HCT116 (cell line): ENCODE data around the gene PCDHAC2.

Source experiments
- CTCF ChIP-seq, 3 experiments: fragments of 200-600 bp in 1 of 3; sonication (generic) in 1 of 3; IDR thresholded peaks in 2 of 3; conservative IDR thresholded peaks in 1 of 3; 2 replicates each; pipeline ENCODE4 v1.5.1; 2012 to 2017; ENCODE audit warnings: low read depth in 2 of 3, low read length in 2 of 3, antibody characterized with exemption in 1 of 3, borderline replicate concordance in 1 of 3, control low read depth in 1 of 3, mild to moderate bottlenecking in 1 of 3, mixed read lengths in 1 of 3, mixed run types in 1 of 3, moderate library complexity in 1 of 3; ENCODE audit not compliant: insufficient read depth in 1 of 3
- POLR2A ChIP-seq: IDR thresholded peaks from 2 replicates; pipeline ENCODE4 v1.7.0; 2011; ENCODE audit warnings: borderline replicate concordance; ENCODE audit not compliant: insufficient read depth, insufficient read length; ENCODE audit errors: extremely low read depth
- TCF7L2 ChIP-seq: IDR thresholded peaks from 2 replicates; pipeline ENCODE4 v1.7.0; 2011; ENCODE audit warnings: borderline replicate concordance, inconsistent platforms; ENCODE audit not compliant: insufficient read depth, insufficient read length; ENCODE audit errors: extremely low read depth

- TF ChIP-seq TCF7L2 = no peak
- TF ChIP-seq CTCF (IDR thresholded peaks at IDR 0.05 in 2 of 3, conservative IDR thresholded peaks at IDR 0.05 in 1 of 3; ENCODE audit: borderline replicate concordance in 1 of 3, insufficient read depth in 1 of 3, low read depth in 2 of 3, low read length in 2 of 3) = no peak
- no peak for TF ChIP-seq POLR2A
Observed at GRCh38 chr5:140988100-140988499, 21.8 kb downstream of the PCDHAC2 start.
